NCI-H1930 (cell line): ENCODE measurements around the gene SRPK3.
A peak's percentile ranks its signal among the peaks of the same experiment; 100 is the strongest.
"Not testable (repeated sequence)": the region's sequence is repeated elsewhere in the genome, so short reads cannot be mapped to it uniquely, and the experiment has no call there.

Source experiments
- DNase-seq, 2 experiments: peaks; one replicate each; lab custom pipeline; 2025; lab: John Stamatoyannopoulos, UW

SRPK3 gene

DNA sequence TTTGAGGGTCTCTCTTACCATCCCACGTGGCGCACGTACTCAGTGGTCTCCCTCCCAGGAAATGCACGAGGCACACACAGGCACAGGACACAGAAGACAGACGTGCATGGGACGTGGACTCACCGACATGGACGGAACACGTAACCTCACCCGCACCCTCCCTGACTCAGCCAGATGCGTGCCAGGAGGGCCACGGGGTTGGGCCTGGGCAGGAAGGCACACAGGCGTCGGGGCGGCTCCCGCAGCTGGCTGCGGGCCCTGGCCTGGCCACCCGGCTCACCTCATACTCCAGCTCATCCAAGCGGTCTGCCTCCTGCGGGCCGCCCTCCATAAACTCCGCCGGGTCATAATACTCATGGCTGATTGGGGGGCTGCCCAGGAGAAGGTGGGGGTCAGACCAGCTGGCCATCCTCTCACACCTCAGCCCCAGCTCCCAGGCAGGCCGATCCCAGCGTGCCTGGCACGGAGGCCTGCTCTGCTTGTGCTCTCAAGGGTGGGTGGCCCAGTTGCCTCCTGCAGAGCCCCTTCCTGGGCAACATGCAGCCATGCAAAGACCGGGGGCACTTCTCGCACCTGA is 26.2 kb downstream of the SRPK3 start:
- no peak for DNase-seq

DNA sequence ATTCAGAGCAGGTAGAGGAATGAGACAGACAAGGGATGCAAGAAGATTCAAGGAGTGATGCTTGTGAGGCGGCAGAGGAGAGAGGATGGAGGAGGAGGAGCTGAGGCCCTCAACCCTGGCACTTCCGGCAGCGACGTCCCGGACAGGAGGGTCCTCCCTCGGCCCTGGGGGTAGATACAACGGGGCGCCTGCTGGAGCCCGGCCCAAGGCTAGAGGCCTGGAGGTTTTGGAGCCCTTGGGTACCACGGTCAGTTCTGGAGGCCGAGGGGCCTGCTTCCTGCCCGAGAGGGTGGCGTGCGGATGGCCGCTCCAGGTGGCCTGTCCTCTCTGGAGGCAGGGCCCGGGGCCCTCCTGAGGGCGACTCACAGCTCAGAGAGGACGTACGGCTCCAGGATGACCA is 27.1 kb downstream of the SRPK3 start:
- no peak for DNase-seq

GRCh38 chrX:153812220-153812619 is 31.4 kb downstream of the SRPK3 start:
- DNase-seq = no peak

GRCh38 chrX:153813161-153813560 is 32.3 kb downstream of the SRPK3 start:
- DNase-seq = no peak

DNA sequence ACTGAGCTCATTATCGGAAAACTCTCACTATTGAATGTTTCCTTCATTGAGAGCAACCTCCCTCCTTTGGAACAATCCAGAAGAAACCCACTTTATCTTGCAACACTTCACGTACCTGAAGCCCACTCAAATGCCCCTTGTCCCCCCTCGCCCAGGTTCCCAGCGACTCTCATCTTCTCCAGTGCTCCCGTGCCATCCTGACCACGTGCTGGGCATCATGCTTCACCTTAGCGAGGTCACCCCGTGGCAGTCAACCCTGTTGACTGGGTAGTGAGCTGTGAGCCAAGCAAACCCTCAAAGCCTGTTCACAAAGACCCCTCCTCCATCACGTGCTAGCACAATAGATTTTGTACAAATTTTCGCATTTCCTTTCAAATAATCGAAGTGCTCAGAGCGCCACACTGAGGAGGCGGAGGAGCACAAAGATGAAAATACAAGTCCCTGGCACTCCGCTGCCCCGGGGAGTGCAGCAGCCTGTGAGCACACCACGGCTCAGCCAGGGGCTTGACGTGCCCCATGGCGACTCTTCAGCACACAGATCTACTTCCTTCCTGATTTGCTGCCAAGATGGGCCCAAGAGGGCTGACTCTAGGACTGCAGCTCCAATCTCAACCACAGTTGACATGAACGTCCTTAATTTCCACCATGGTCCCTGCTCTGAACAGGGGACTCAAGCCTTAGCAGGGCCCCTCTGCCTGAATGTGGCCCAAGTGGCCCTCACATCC is 33.9 kb downstream of the SRPK3 start:
- no peak for DNase-seq

- no peak for DNase-seq
These were observed 36.2 kb downstream of the SRPK3 start for GRCh38 chrX:153816831-153817690.

DNA sequence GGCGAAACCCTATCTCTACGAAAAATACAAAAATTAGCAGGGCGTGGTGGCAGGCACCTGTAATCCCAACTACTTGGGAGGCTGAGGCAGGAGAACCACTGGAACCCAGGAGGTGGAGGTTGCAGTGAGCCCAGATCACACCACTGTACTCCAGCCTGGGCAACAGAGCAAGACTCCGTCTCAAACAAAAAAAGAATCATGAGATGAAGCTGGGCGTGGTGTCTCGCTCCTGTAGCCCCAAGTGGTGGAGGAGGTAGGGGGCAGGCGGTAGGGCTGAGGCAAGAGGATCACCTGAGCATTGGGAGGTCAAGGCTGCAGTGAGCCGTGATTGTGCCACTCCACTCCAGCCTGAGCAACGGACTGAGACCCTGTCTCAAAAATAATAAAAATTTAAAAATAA is 37.2 kb downstream of the SRPK3 start:
- DNase-seq = not testable (repeated sequence)

DNA sequence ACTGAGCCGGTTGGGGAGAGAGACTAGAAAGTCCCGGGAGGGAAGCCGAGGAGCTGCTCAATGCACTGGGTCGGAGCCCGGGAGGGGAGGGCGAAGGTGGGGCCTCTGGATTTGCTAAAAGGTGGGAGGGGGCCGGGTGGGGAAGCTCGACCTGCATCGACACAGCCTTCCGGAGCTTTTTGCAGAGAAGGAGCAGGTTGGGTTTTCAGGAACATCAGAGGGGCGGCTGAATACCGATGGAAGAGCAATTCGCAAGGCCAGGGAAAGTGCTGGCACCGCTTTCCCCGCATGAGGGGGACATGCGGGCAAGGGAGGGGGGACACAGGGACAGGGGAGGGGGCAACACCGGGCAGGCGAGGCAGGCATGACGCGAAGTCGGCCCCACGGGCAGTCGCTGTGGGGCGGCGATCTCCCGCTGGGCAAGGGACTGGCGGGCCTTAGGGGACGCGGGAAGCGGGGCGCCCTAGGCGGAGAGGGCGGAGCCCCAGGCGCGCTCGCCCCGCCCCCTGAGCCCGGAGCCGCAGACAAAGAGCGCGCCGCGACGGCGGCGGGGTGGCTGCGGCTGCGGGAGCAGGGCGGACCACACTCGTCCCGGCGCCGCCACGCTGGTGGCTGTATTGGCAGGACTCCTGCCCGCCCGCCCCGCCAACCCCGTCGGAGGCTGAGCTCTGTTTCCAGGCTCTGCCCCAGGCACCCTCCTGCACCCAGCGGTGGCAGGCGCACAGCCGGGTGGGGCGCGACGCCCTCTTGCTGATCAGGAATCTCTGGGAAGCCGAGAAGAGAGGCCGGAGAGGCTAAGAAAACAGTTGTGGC is 37.9 kb downstream of the SRPK3 start:
- peak; percentile 9 to 40 for DNase-seq

- no peak for DNase-seq
These were observed 38.7 kb downstream of the SRPK3 start for GRCh38 chrX:153819384-153820040.

GRCh38 chrX:153820601-153821000 is 39.8 kb downstream of the SRPK3 start:
- DNase-seq = no peak

GRCh38 chrX:153821066-153821465 is 40.2 kb downstream of the SRPK3 start:
- DNase-seq = no peak

DNA sequence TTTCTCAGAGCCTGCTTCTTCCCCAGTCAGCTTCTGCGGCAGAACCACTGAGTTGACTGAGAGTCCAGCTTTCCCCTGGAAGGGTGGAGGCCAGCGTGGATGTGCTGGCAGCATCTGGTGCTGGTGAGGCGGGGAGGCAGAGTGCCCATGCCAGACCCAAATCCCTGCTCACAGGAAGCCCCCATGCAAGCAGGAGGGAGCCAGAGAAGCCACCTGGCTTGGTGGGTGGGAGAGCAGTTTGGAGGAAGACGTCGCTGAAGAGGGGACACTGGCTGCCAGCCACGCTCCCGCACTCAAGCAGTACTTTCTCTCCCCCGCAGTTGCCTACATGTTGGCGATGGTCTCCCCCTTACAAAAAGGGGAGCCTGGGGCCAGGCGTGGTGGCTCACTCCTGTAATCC is 43.5 kb downstream of the SRPK3 start:
- DNase-seq = no peak

DNA sequence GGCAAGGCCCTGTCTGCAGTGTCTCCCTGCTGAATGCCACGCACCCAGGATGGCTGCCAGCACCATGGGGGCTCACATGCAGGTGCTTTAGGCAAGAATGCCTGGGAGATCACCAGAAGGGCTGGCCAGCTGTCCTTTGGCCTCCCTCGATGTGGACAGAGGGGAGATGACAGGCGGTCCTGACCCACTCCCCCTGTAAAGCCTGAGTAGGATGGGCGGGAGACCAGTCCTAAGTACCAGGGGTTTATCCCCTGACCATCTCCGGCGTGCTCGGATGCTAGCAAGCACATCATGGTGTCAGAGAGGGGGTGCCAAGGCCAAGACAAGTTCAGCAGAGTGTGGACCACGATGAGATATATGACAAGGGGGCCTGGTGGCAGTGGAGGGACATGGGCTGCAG is 44.2 kb downstream of the SRPK3 start:
- DNase-seq = no peak

DNA sequence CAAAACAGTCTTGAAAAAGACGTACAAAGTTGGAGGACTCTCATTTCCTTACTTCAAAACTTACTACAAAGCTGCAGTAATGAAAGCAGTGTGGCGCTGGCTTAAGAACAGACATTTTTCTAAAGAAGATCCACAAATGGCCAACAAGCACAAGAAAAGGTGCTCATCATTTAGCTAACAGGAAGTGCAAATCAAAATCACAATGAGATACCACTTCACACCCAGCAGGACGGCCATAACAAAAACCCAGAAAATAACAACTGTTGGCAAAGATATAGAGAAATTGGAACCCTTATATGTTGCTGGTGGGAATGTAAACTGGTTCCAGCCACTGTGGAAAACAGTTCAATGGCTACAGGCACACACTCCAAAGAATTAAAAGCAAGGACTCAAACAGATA is 46.2 kb downstream of the SRPK3 start:
- DNase-seq = no peak

DNA sequence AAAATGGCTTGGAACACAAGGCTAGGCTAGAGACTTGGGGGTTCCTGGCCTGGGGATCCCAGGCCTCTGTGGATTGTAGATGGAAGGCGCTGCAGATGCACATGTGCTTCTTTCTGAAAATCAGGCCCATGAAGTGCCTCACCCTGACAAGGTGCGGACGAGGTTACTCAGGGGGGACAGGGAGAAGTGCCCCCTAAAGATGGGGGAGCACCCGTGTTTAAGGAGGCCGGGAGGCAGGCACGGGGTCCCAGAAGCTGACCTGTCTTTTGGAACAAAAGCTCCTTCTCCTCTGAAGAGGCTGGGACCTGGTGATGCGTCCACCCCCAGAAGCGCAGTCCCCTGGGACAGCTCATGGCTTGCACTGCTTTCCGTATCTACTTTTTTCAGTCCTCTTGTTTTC is 47.1 kb downstream of the SRPK3 start:
- no peak for DNase-seq

- DNase-seq = no peak
These were observed 47.5 kb downstream of the SRPK3 start for GRCh38 chrX:153828308-153828707.

DNA sequence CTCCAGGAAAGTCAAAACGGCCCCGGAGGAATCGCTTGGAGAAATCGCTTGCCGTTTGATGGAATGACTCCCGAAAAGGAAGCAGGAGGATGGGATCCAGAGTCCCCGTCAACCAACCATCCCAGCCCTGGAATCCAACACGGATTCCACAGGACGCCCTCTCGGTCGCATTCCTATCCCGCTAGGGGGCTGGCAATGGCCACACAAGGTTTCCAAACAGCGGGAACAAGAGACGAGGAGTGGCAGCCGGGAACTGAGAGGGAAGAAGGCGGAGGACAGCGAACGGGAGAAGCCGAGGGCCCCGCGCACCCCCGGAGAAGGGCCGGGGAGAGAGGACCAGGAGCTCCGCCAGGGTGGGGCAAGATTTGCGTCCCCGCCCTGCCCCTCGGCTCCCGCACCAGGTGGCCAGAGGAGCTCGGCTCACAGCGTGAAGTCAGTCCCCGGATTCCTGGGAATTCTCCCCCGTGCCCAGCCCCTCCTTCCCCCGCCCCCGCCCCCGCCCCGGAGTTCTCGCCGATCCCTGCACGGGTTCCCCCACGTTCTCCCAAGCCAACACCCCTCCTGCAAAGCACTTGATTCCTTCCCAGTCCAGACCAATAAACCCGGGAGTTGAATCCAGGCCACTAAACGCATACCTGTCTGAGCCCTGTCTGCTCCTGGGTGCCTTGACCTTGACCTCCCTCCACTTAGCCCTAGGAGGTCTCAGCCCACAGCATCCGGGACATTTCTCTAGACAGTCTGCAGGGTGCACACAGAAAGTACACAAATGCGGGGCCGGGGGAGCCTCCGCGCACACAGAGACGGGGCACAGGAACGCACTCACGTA is 48.1 kb downstream of the SRPK3 start:
- no peak for DNase-seq

GRCh38 chrX:153829549-153829798 is 48.6 kb downstream of the SRPK3 start:
- no peak for DNase-seq

- DNase-seq = peak in 1 of 2 experiments; percentile 34
These were observed 49.2 kb downstream of the SRPK3 start, which contains the start of gene PDZD4 for GRCh38 chrX:153829799-153830639. PDZD4 (minus strand) TSS chrX:153830544; CDS start chrX:153830298, 246 bp downstream.
